K562 (cell line): ENCODE data around the gene ARID3A. TPM values are rescaled to one million over a fixed set of nuclear protein-coding genes. Genes with fewer than 3 reads are reported as not detected.
A peak's percentile ranks its signal among the peaks of the same experiment; 100 is the strongest.

Experiments used
- ATF7 ChIP-seq: fragments of 450-650 bp; IDR thresholded peaks from 2 replicates; pipeline ENCODE4 v1.7.1; 2014; ENCODE audit warnings: mild to moderate bottlenecking, moderate library complexity
- BRD4 ChIP-seq: fragments of 200-600 bp; sonication (generic); IDR thresholded peaks from 2 replicates; pipeline ENCODE4 v1.6.1; 2017; ENCODE audit warnings: inconsistent platforms
- ETV5 ChIP-seq: sonication (generic); formaldehyde crosslinking; IDR thresholded peaks from 2 replicates; pipeline ENCODE4 v1.4.0; 2020; ENCODE audit warnings: low read depth, mild to moderate bottlenecking, missing genetic modification reagents
- HNRNPLL ChIP-seq: fragments of 200-400 bp; formaldehyde crosslinking; IDR thresholded peaks from 2 replicates; pipeline ENCODE4 v1.6.1; 2017; ENCODE audit warnings: low read length, low read depth, mild to moderate bottlenecking; ENCODE audit not compliant: poor library complexity, severe bottlenecking
- MYNN ChIP-seq, 2 experiments: sonication (generic); formaldehyde crosslinking in 1 of 2; IDR thresholded peaks; 2 replicates each; pipeline versions ENCODE4 v1.5.0 to v1.6.1; 2016 to 2020; ENCODE audit warnings: antibody characterized with exemption in 1 of 2, missing genetic modification reagents in 1 of 2
- NFE2 ChIP-seq: IDR thresholded peaks from 2 replicates; pipeline ENCODE4 v1.6.1; 2014; ENCODE audit warnings: antibody characterized with exemption, low read depth
- NKRF ChIP-seq: fragments of 450-650 bp; IDR thresholded peaks from 2 replicates; pipeline ENCODE4 v1.6.1; 2016; ENCODE audit warnings: borderline replicate concordance
- PHB2 ChIP-seq: fragments of 450-650 bp; IDR thresholded peaks from 2 replicates; pipeline ENCODE4 v1.6.1; 2017; ENCODE audit warnings: low read depth
- SP1 ChIP-seq: sonication (generic); formaldehyde crosslinking; IDR thresholded peaks from 2 replicates; pipeline ENCODE4 v1.8.1; 2022; ENCODE audit warnings: mild to moderate bottlenecking, missing genetic modification reagents
- XRCC4 ChIP-seq: IDR thresholded peaks from one replicate; pipeline ENCODE4 v1.6.1; 2011; ENCODE audit not compliant: insufficient read depth, insufficient read length; ENCODE audit errors: extremely low read depth
- ZBTB7A ChIP-seq: IDR thresholded peaks from 2 replicates; pipeline ENCODE4 v1.6.1; 2011; ENCODE audit warnings: low read depth, mild to moderate bottlenecking, low read length, moderate library complexity, borderline replicate concordance; ENCODE audit not compliant: control insufficient read depth
- ZNF175 ChIP-seq: fragments of 200-800 bp; sonication (Bioruptor generic); IDR thresholded peaks from 2 replicates; pipeline ENCODE4 v1.6.1; 2016; ENCODE audit warnings: low read depth, mild to moderate bottlenecking, missing genetic modification characterization, missing compliant biosample characterization
- ZNF589 ChIP-seq: fragments of 200-800 bp; sonication (Bioruptor generic); IDR thresholded peaks from 2 replicates; pipeline ENCODE4 v1.6.1; 2016; ENCODE audit warnings: low read depth, missing genetic modification characterization, missing compliant biosample characterization
- polyA plus RNA-seq, 8 experiments: library from polyadenylated mRNA; depleted of rRNA in 4 of 8; stranded (reverse) in 5 of 8; unstranded in 3 of 8; fragments of >200 nt; fragmentation: Nextera tagmentation in 2 of 8; fragmentation: Illumina TruSeq in 1 of 8; extraction: Ambion mirVana in 2 of 8; extraction: Trizol in 1 of 8; gene quantifications; 2 replicates each; pipeline versions ENCODE4 v1.2.1 to v1.2.3, GENCODE V29; 2011 to 2014; ENCODE audit warnings: inconsistent platforms in 1 of 8, missing spikeins in 1 of 8
- total RNA-seq, 7 experiments: library from RNA; depleted of rRNA in 6 of 7; stranded (reverse); fragments of >200 nt in 6 of 7; fragmentation: Illumina TruSeq in 2 of 7; extraction: Trizol in 2 of 7; gene quantifications; 2 replicates each; pipeline versions ENCODE4 v1.2.1 to v1.2.3, GENCODE V29; 2011 to 2021; ENCODE audit warnings: low replicate concordance in 1 of 7
- TF ChIP-seq, protein P1 (sequence below): fragments of 450-650 bp; IDR thresholded peaks from 2 replicates; pipeline ENCODE4 v1.6.1; 2016; ENCODE audit warnings: mild to moderate bottlenecking, moderate library complexity

ARID3A gene
- total and polyA plus RNA-seq, 9 of the 15 experiments (the other 6 are each of a cell fraction or from before 2014, with no cell fraction given): 1.4 to 118 (median 31.2) TPM

- TF ChIP-seq, protein P1, sequence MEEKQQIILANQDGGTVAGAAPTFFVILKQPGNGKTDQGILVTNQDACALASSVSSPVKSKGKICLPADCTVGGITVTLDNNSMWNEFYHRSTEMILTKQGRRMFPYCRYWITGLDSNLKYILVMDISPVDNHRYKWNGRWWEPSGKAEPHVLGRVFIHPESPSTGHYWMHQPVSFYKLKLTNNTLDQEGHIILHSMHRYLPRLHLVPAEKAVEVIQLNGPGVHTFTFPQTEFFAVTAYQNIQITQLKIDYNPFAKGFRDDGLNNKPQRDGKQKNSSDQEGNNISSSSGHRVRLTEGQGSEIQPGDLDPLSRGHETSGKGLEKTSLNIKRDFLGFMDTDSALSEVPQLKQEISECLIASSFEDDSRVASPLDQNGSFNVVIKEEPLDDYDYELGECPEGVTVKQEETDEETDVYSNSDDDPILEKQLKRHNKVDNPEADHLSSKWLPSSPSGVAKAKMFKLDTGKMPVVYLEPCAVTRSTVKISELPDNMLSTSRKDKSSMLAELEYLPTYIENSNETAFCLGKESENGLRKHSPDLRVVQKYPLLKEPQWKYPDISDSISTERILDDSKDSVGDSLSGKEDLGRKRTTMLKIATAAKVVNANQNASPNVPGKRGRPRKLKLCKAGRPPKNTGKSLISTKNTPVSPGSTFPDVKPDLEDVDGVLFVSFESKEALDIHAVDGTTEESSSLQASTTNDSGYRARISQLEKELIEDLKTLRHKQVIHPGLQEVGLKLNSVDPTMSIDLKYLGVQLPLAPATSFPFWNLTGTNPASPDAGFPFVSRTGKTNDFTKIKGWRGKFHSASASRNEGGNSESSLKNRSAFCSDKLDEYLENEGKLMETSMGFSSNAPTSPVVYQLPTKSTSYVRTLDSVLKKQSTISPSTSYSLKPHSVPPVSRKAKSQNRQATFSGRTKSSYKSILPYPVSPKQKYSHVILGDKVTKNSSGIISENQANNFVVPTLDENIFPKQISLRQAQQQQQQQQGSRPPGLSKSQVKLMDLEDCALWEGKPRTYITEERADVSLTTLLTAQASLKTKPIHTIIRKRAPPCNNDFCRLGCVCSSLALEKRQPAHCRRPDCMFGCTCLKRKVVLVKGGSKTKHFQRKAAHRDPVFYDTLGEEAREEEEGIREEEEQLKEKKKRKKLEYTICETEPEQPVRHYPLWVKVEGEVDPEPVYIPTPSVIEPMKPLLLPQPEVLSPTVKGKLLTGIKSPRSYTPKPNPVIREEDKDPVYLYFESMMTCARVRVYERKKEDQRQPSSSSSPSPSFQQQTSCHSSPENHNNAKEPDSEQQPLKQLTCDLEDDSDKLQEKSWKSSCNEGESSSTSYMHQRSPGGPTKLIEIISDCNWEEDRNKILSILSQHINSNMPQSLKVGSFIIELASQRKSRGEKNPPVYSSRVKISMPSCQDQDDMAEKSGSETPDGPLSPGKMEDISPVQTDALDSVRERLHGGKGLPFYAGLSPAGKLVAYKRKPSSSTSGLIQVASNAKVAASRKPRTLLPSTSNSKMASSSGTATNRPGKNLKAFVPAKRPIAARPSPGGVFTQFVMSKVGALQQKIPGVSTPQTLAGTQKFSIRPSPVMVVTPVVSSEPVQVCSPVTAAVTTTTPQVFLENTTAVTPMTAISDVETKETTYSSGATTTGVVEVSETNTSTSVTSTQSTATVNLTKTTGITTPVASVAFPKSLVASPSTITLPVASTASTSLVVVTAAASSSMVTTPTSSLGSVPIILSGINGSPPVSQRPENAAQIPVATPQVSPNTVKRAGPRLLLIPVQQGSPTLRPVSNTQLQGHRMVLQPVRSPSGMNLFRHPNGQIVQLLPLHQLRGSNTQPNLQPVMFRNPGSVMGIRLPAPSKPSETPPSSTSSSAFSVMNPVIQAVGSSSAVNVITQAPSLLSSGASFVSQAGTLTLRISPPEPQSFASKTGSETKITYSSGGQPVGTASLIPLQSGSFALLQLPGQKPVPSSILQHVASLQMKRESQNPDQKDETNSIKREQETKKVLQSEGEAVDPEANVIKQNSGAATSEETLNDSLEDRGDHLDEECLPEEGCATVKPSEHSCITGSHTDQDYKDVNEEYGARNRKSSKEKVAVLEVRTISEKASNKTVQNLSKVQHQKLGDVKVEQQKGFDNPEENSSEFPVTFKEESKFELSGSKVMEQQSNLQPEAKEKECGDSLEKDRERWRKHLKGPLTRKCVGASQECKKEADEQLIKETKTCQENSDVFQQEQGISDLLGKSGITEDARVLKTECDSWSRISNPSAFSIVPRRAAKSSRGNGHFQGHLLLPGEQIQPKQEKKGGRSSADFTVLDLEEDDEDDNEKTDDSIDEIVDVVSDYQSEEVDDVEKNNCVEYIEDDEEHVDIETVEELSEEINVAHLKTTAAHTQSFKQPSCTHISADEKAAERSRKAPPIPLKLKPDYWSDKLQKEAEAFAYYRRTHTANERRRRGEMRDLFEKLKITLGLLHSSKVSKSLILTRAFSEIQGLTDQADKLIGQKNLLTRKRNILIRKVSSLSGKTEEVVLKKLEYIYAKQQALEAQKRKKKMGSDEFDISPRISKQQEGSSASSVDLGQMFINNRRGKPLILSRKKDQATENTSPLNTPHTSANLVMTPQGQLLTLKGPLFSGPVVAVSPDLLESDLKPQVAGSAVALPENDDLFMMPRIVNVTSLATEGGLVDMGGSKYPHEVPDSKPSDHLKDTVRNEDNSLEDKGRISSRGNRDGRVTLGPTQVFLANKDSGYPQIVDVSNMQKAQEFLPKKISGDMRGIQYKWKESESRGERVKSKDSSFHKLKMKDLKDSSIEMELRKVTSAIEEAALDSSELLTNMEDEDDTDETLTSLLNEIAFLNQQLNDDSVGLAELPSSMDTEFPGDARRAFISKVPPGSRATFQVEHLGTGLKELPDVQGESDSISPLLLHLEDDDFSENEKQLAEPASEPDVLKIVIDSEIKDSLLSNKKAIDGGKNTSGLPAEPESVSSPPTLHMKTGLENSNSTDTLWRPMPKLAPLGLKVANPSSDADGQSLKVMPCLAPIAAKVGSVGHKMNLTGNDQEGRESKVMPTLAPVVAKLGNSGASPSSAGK: peak; percentile 9; the same call in 1 of the 2 replicates
- no peak for TF ChIP-seq BRD4
- no peak for TF ChIP-seq HNRNPLL
- peak; percentile 96 for TF ChIP-seq ZBTB7A
- TF ChIP-seq ETV5 (CRISPR knock-in tag): 0 out of 2 replicates have a peak, but pooled peaks have one; percentile 46
- TF ChIP-seq SP1 (CRISPR knock-in tag): peak; percentile 98
- peak; percentile 51; the same call in 1 of the 2 replicates for TF ChIP-seq ZNF589 (CRISPR knock-in tag)
- TF ChIP-seq PHB2: no peak; the same call in 1 of the 2 replicates
- no peak for TF ChIP-seq NFE2
- TF ChIP-seq ZNF175 (CRISPR knock-in tag): no peak
- peak; percentile 86; the same call in 1 of the 2 replicates for TF ChIP-seq MYNN (IDR thresholded peaks at IDR 0.05)
- no peak for TF ChIP-seq MYNN (CRISPR knock-in tag; IDR thresholded peaks at IDR 0.05)
- TF ChIP-seq ATF7: peak; percentile 76
- TF ChIP-seq XRCC4: no peak
- peak; percentile 87 for TF ChIP-seq NKRF
Measured at GRCh38 chr19:944171-944567, 18.3 kb downstream of the ARID3A start (continued).
